Rectal smooth muscle tissue (tissue), 1 donor: ENCODE measurements around the gene RAD51D.
"Not testable (repeated sequence)": the region's sequence is repeated elsewhere in the genome, so short reads cannot be mapped to it uniquely, and the experiment has no call there.

Experiments
- H3K27ac ChIP-seq: one replicate; pipeline ENCODE4 v1.7.0; 2013; ENCODE audit warnings: low read depth, low read length, inconsistent platforms
- H3K27me3 ChIP-seq: one replicate; pipeline ENCODE4 v1.7.0; 2013; ENCODE audit warnings: low read length; ENCODE audit not compliant: control insufficient read depth, insufficient read depth
- H3K36me3 ChIP-seq: one replicate; pipeline ENCODE4 v1.7.0; 2013; ENCODE audit warnings: low read length; ENCODE audit not compliant: control insufficient read depth, insufficient read depth
- H3K4me1 ChIP-seq: one replicate; pipeline ENCODE4 v1.7.0; 2013; ENCODE audit warnings: low read length; ENCODE audit not compliant: control insufficient read depth, insufficient read depth
- H3K4me3 ChIP-seq: one replicate; pipeline ENCODE4 v1.7.0; 2013; ENCODE audit warnings: low read length
- H3K9ac ChIP-seq: one replicate; pipeline ENCODE4 v1.7.0; 2013; ENCODE audit warnings: low read length

RAD51D gene

DNA sequence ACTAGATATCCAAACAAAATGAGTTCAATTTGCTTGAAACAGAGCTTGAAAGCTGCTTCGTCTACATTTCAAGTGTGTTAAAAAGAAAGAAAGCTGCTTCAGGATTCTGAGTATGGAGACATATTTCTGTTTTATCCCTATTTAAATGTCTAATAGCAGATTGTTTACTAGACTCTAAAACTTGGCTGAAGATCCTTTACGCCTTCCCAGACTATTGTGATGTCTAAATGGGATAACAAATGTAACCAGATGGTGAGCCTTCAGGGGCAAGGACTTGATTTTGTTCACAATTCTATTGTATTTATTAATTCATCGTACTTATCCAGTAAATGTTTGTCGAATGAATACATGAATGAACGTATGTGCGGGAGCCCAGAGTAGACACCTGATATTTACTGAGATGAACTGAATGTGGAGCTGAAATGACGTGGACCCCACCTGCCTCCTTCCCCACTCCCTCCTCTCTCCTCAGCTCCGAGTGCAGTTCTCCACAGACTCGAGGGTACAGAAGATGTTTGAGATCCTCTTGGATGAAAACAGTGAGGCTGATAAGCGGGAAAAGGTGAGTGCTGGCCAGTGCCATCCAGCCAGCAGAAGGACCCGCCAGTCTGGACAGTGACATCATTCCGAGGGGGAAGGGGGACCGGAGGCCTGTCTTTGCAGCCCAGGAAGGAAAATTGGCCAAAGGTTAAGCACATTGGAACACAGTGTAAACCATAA, 32.9 kb upstream of the RAD51D start:
- Histone ChIP-seq H3K36me3 (no peaks in the 10 kb centered on the region), H3K27ac (no peak overlapping the region)

DNA sequence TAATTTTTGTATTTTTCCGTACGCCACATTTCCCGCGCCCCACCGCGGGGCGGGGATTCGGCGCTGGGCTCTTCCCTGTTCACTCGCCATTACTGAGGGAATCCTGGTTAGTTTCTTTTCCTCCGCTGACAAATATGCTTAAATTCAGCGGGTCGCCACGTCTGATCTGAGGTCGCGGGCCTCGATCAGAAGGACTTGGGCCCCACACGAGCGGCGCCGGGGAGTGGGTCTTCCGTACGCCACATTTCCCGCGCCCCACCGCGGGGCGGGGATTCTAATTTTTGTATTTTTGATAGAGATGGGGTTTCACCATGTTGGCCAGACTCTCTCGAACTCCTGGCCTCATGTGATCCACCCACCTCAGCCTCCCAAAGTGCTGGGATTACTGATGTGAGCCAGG, 31.4 kb upstream of the RAD51D start:
- H3K4me3 ChIP-seq, H3K9ac ChIP-seq, H3K36me3 ChIP-seq, H3K4me1 ChIP-seq, H3K27me3 ChIP-seq, H3K27ac ChIP-seq: not testable (repeated sequence)

More for the DNA sequence above, 32.9 kb upstream of the RAD51D start:
- no peaks in the 10 kb centered on the region for H3K4me1 ChIP-seq
- H3K9ac ChIP-seq = no peak overlapping the region
- H3K27me3 ChIP-seq = no peaks in the 10 kb centered on the region
- H3K4me3 ChIP-seq = no peak overlapping the region

DNA sequence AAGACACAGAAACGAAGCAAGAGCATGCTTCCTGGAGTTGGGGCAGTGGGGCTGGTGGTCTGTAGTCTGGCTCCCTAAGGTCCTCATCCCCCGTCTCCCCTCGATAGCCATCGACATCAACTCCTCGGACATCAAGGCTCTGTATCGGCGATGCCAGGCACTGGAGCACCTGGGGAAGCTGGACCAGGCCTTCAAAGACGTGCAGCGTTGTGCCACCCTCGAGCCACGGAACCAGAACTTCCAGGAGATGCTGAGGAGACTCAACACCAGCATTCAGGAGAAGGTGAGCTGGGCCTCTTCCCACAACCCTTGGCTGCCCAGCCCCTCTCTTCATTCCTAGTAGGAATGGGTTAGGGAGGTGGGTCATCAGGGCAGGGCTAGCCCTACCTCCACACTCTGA, 30.3 kb upstream of the RAD51D start:
- no peak overlapping the region for H3K27ac ChIP-seq
- no peaks in the 10 kb centered on the region for H3K36me3 ChIP-seq
- no peak overlapping the region for H3K9ac ChIP-seq
- no peaks in the 10 kb centered on the region for H3K27me3 ChIP-seq
- H3K4me1 ChIP-seq = no peaks in the 10 kb centered on the region
- no peak overlapping the region for H3K4me3 ChIP-seq

DNA sequence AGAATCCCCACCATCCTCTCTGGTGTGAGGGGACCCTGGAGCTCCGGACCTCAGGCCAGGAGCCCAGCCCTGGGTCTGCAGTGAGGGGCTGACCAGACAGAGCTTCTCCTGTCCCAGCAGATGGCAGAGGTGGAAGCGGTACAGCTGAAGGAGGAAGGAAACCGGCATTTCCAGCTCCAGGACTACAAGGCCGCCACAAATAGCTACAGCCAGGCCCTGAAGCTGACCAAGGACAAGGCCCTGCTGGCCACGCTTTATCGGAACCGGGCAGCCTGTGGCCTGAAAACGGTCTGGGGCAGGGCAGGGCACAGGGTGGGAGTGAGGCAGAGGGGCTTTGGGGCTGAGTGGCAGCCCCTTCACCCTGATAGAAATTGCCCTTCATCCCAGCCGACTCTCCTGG, 28.5 kb upstream of the RAD51D start:
- no peaks in the 10 kb centered on the region for H3K4me1 ChIP-seq
- no peaks in the 10 kb centered on the region for H3K36me3 ChIP-seq
- H3K27me3 ChIP-seq = no peaks in the 10 kb centered on the region
- no peak overlapping the region for H3K27ac ChIP-seq
- H3K4me3 ChIP-seq = no peak overlapping the region
- no peak overlapping the region for H3K9ac ChIP-seq

DNA sequence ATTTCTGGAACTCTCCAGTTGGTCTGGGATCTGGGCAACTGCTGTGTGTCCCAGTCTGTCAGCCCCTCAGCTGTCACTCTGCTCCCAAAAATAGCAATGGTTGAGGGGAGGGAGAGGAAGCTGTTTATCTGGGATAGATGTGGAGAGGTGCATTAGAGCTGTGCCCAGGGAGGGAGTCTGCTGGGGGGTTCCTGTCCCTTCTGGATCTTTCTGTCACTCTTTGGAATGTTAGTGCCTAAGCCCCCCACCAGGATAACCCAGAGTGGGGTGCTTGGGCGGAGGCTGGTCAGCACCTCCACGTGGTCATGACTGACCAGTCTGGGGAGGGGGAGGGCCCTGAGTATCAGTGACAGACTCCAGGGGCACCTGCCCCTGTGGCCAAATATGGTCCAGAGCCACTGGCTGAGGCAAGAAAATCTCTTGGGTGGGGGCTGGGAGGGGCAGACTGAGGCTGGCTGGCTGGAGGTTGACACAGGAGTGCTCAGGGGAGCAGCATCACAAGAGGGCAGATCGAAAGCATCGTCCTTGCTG, 27.8 kb upstream of the RAD51D start, which contains the start of gene UNC45B:
UNC45B (plus strand) TSS at position 443 of the 531 bp plus-strand sequence. CDS start 447 bp downstream, outside the sequence.
- Histone ChIP-seq H3K4me3 (no peak within 1 kb of the TSS), H3K9ac (no peak within 1 kb of the TSS), H3K4me1 (no peaks in the 10 kb centered on the region), H3K36me3 (no peaks in the 10 kb centered on the region), H3K27me3 (no peaks in the 10 kb centered on the region), H3K27ac (no peak within 1 kb of the TSS)

DNA sequence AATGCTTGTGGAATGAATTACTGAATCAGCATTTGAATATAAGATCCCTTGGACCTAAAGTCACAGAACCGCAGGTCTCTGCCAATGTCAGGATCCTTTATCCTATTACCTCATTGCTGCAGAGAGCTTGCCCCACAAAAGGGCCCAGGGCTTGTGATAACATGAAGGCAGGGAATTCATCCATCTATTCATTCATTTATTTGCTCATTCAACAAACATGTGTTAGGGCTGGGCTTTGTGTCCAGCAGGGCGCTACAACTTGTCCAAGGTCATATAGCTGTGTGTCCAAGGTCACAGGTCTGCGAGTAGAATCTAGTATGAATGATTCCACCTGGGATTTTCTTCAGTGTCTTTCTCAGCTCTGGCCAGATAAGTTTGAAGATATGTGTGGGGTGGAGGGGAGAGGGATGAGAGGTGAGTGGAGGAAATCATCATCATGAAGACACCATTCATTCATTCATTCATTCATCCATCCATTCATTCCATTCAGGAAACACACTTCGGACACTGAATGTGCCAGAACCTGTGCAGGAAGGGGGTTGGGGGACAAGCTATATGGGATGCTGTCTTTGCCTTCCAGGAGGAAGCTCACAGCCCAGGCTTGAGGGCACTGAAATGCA, 26.7 kb upstream of the RAD51D start:
- Histone ChIP-seq H3K27me3 (no peaks in the 10 kb centered on the region), H3K4me1 (peaks cover 2% of the 10 kb centered on the region), H3K9ac (no peak overlapping the region), H3K36me3 (no peaks in the 10 kb centered on the region), H3K27ac (no peak overlapping the region), H3K4me3 (no peak overlapping the region)

DNA sequence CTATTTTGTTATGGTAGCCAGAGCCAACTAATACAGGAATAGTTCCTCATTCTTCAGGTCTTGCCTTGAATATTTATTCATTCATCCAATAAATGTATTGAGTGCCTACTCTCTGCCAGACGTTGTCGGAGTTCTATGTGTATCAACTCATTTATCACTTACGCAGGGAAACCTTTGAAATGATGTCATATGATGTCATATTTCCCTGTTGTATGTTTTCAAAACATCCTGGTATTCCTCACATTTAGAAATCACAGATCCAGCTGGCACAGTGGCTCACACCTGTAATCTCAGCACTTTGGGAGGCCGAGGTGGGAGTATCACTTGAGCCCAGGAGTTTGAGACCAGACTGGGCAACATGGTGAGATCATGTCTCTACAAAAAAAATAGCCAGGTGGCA, 25.2 kb upstream of the RAD51D start:
- Histone ChIP-seq H3K4me1 (peaks cover 2% of the 10 kb centered on the region), H3K4me3 (no peak overlapping the region), H3K9ac (no peak overlapping the region), H3K36me3 (no peaks in the 10 kb centered on the region), H3K27me3 (no peaks in the 10 kb centered on the region), H3K27ac (no peak overlapping the region)

DNA sequence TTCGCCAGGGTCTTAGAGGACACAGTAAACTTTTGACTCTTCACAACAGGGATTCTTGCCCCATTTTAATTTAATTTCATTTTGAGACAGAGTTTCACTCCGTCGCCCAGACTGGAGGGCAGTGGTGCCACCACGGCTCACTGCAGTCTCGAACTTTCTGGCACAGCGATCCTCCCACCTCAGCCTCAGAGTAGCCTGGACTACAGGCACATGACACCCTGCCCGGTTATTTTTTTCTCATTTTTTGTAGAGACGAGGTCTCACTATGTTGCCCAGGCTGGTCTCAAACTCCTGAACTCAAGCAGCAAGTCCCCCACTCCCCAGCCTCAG, 22.8 kb upstream of the RAD51D start:
- H3K36me3 ChIP-seq = no peaks in the 10 kb centered on the region
- H3K4me3 ChIP-seq = no peak overlapping the region
- H3K27me3 ChIP-seq = no peaks in the 10 kb centered on the region
- H3K4me1 ChIP-seq = peaks cover 2% of the 10 kb centered on the region
- H3K27ac ChIP-seq = no peak overlapping the region
- H3K9ac ChIP-seq = no peak overlapping the region

DNA sequence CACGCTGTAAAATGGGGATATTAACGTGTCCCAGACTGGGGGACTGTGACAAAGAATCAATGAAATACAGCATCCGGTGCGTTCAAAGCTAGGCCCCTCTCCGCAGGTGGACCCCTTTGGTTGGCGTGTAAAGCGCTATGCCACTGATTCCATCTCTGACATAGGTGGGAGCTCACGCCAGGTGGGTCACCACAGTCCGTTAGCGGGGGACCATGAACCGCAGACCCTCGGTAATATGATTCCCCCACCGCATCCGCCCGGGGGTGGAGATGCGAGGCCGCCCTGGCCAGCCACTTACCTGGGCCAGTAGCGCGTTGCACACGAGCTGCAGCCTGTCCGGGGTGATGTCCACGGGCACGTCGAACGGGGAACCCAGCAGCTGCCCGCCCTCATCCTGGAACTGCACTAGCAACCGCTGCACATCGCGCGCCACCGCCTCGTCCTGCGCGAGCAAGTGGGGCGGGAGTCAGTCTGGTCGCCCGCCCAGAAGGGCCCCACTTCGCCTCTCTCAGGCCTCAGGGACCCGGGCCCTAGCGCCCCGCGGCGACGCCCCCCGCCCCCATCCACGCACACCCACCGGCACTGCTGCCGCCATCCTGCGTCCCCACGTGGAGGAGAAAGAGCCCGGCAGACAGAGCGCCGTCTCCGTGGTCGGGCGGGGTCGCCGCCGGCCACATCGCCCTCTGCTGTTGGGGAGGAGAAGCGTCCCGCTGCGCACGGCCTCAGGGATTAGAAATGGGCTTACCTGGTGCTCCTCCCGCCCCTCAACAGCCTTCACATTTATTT, 22.2 kb upstream of the RAD51D start, which contains the start of gene NLE1:
NLE1 (minus strand) TSS at position 623 of the 786 bp plus-strand sequence; CDS start at position 595, 28 bp downstream.
- Histone ChIP-seq H3K36me3 (no peaks in the 10 kb centered on the region), H3K9ac (peak within 1 kb of the TSS; percentile 25), H3K4me1 (peaks cover 2% of the 10 kb centered on the region), H3K27ac (no peak within 1 kb of the TSS), H3K27me3 (no peaks in the 10 kb centered on the region), H3K4me3 (peak within 1 kb of the TSS; percentile 62)

DNA sequence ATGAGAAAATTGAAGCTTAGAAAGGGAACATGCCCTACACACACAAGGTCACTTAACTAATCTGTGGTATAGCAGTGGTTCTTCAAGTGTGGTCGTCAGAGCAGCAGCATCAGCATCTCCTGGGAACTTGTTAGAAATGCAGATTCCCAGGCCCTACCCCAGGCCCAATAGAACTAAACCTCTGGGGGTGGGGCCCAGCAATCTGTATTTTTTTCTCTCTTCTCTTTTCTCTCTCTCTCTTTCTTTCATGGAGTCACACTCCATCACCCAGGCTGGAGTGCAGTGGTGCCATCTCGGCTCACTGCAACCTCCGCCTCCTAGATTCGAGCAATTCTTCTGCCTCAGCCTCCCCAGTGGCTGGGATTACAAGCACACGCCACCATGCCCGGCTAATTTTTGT, 18.6 kb upstream of the RAD51D start:
- H3K27me3 ChIP-seq = no peaks in the 10 kb centered on the region
- no peak overlapping the region for H3K4me3 ChIP-seq
- peaks cover 14% of the 10 kb centered on the region for H3K36me3 ChIP-seq
- peaks cover 2% of the 10 kb centered on the region for H3K4me1 ChIP-seq
- no peak overlapping the region for H3K27ac ChIP-seq
- no peak overlapping the region for H3K9ac ChIP-seq

DNA sequence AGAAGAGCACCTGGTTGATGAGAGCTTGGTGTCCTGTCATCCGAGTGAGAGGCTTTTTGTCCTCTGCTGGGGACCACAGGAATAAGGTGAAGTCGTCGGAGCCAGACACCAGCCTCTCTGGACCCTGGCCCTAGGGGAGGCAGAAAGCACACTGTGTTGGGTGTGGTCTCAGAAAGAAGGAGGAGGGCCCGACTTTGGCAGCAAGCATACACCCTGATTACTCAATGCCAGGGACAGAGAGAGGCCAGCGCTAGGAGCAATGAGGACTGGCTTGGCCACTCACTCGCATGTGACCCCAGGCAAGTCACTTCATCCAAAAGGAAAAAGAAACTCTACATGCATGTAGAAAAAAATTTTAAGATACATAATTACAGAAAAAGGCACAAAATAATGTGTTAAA, 15.7 kb upstream of the RAD51D start:
- H3K4me3 ChIP-seq = no peak overlapping the region
- no peaks in the 10 kb centered on the region for H3K4me1 ChIP-seq
- H3K27ac ChIP-seq = no peak overlapping the region
- no peak overlapping the region for H3K9ac ChIP-seq
- peaks cover 19% of the 10 kb centered on the region for H3K36me3 ChIP-seq
- H3K27me3 ChIP-seq = no peaks in the 10 kb centered on the region

DNA sequence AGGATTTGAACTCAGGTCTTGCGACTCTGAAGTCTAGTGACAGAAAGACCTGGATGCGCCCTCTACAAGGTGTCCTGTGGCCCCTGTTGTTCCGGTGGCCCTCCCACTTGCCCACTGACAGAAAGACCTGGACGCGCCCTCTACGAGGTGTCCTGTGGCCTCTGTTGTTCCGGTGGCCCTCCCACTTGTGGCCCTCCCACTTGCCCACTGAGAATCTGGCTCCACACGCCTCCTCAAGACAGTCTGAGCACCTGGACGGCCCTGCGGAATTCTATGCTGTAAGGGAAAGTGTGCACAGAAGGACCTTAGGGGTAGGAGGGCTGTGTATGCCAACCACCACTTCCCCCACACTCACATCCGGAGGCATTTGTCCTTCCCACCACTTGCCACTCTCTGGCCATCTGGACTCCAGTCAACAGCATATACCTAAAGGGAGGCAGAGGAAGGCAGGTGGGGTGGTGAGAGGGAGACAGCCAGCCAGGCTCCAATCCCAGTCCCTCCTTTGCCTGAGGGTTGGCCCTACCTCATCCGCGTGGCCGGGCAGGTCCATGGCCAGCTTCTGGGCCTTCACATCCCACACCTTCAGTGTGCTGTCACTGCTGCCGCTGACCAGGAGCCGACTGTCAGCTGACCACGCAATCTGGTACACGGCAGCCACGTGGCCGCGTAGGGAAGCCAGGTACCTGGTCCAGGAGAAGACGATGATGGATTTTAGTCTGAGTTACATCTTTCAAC, 13.3 kb upstream of the RAD51D start:
- no peak overlapping the region for H3K4me3 ChIP-seq
- no peaks in the 10 kb centered on the region for H3K27me3 ChIP-seq
- no peaks in the 10 kb centered on the region for H3K4me1 ChIP-seq
- peaks cover 19% of the 10 kb centered on the region for H3K36me3 ChIP-seq
- no peak overlapping the region for H3K27ac ChIP-seq
- H3K9ac ChIP-seq = no peak overlapping the region
